SH-SY5Y (cell line): ENCODE measurements around the gene PTGER4.

Experiments used
- GATA2 ChIP-seq: IDR thresholded peaks from 2 replicates; pipeline ENCODE4 v1.6.1; 2011; ENCODE audit warnings: mild to moderate bottlenecking, low read depth, low read length
- GATA3 ChIP-seq: IDR thresholded peaks from 2 replicates; pipeline ENCODE4 v1.6.1; 2011; ENCODE audit warnings: low read depth, mild to moderate bottlenecking, low read length, moderate library complexity

DNA sequence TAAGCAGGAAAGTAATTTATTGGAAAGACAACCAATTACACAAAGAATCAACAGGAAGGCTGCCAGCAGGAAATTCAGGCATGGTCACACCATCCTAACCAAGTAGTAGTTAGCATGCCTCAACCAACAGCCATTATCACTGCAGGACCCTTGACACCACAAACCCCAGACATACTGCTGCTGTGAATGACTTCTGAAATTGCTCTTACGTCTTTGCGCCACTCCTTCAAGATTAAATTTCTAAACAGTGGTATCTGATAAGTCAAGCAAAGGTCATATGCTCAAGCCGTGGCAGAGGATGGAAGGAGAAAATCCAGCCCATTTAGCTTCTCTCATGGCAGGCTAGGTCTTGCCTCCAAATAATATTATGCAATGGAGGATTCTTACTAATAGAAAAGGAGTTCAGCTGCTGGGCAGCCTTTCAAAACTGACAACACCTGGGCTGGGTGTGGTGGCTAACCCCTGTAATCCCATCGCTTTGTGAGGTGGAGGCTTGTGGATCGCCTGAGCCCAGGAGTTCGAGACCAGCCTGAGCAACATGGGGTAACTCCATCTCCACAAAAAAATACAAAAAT is 5.0 kb upstream of the PTGER4 start:
- no peak for TF ChIP-seq GATA2
- no peak for TF ChIP-seq GATA3
